Breast epithelium (tissue), 4 donors: ENCODE measurements around the gene IQGAP2. TPM values are rescaled to one million over a fixed set of nuclear protein-coding genes. Genes with fewer than 3 reads are reported as not detected.

Source experiments
- DNase-seq, 2 donors: peaks; one replicate each; pipeline ENCODE4 v3.0.0-alpha.2; 2019; ENCODE audit warnings: low spot score in 2 of 2
- H3K27ac ChIP-seq, 2 donors: fragments of 200-600 bp; sonication (generic) in 1 of 2; one replicate each; pipeline ENCODE4 v1.5.1; 2016 to 2019; ENCODE audit warnings: mild to moderate bottlenecking in 1 of 2
- H3K27me3 ChIP-seq, 2 donors: fragments of 200-600 bp; sonication (generic) in 1 of 2; one replicate each; pipeline versions ENCODE4 v1.5.1 to v1.6.0; 2017 to 2019; ENCODE audit warnings: control low read depth in 1 of 2, mild to moderate bottlenecking in 1 of 2
- H3K36me3 ChIP-seq: fragments of 200-600 bp; one replicate; pipeline ENCODE4 v1.5.1; 2019
- H3K4me1 ChIP-seq, 2 donors: fragments of 200-600 bp; sonication (generic); one replicate each; pipeline ENCODE4 v1.5.1; 2016 to 2019; ENCODE audit warnings: control low read depth in 1 of 2
- H3K4me3 ChIP-seq, 3 donors: fragments of 200-600 bp; sonication (generic); 1 replicate in 2 of 3; 2 replicates in 1 of 3; pipeline ENCODE4 v1.5.1; 2016 to 2019; ENCODE audit warnings: mild to moderate bottlenecking in 3 of 3, moderate library complexity in 2 of 3
- H3K9me3 ChIP-seq, 2 donors: fragments of 200-600 bp; sonication (generic) in 1 of 2; one replicate each; pipeline ENCODE4 v1.5.1; 2016 to 2019; ENCODE audit warnings: control low read depth in 1 of 2
- POLR2A ChIP-seq: fragments of 450-650 bp; IDR thresholded peaks from one replicate; pipeline ENCODE4 v1.6.1; 2016; ENCODE audit warnings: antibody characterized with exemption, mild to moderate bottlenecking, moderate library complexity
- POLR2AphosphoS5 ChIP-seq, 3 donors: sonication (generic); formaldehyde crosslinking; IDR thresholded peaks; one replicate each; pipeline ENCODE4 v1.6.1; 2017; ENCODE audit warnings: antibody characterized with exemption in 3 of 3
- intact Hi-C: fragments of 100-400 bp; cut with DNase I; formaldehyde crosslinking; loops from one replicate; pipeline ENCODE4 v1.15.1; 2023; ENCODE audit warnings: low total_unique reads
- total RNA-seq, 3 donors: library from RNA; depleted of rRNA; stranded (reverse); fragments of >200 nt; gene quantifications; one replicate each; pipeline ENCODE4 v1.1.0, GENCODE V29; 2016
- TF ChIP-seq, protein P1 (sequence below), 3 donors: fragments of 450-650 bp; IDR thresholded peaks; one replicate each; pipeline ENCODE4 v1.5.1; 2016 to 2017; ENCODE audit warnings: antibody characterized with exemption in 3 of 3, mild to moderate bottlenecking in 3 of 3, moderate library complexity in 3 of 3

The IQGAP2 gene
- total RNA-seq, 3 donors from 2014 or later = 31.7 to 70.2 (median 44.6) TPM

DNA sequence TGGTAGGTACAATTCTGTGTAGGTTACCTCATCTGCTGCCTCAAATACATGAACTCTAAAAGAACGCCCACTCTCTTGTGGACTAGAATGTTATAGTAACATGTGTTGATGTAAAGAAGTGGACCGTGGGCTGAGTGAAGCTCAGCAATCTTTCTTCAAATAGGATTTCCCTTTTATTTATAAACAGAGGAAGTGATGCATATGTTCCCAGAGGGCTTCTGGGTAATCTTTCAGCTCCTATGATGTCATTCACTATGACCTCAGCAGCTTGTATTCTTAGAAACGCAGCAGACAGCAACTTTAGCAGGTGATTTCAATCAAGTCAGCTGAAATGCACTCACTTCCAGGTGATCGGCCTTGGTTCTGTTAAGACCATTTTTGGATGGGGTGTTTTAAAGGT, 205.7 kb downstream of the IQGAP2 start:
- Histone ChIP-seq H3K27me3 (no peaks in the 10 kb centered on the region), H3K36me3 (no peaks in the 10 kb centered on the region), H3K27ac (no peak overlapping the region), H3K9me3 (no peaks in the 10 kb centered on the region), H3K4me3 (no peak overlapping the region), H3K4me1 (no peaks in the 10 kb centered on the region)
- intact Hi-C loops = no loop called here
- DNase-seq = no peak
- no peak for TF ChIP-seq POLR2A
- TF ChIP-seq, protein P1, sequence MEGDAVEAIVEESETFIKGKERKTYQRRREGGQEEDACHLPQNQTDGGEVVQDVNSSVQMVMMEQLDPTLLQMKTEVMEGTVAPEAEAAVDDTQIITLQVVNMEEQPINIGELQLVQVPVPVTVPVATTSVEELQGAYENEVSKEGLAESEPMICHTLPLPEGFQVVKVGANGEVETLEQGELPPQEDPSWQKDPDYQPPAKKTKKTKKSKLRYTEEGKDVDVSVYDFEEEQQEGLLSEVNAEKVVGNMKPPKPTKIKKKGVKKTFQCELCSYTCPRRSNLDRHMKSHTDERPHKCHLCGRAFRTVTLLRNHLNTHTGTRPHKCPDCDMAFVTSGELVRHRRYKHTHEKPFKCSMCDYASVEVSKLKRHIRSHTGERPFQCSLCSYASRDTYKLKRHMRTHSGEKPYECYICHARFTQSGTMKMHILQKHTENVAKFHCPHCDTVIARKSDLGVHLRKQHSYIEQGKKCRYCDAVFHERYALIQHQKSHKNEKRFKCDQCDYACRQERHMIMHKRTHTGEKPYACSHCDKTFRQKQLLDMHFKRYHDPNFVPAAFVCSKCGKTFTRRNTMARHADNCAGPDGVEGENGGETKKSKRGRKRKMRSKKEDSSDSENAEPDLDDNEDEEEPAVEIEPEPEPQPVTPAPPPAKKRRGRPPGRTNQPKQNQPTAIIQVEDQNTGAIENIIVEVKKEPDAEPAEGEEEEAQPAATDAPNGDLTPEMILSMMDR (IDR thresholded peaks at IDR 0.05) = no peak
- no peak for TF ChIP-seq POLR2AphosphoS5 (IDR thresholded peaks at IDR 0.05)

DNA sequence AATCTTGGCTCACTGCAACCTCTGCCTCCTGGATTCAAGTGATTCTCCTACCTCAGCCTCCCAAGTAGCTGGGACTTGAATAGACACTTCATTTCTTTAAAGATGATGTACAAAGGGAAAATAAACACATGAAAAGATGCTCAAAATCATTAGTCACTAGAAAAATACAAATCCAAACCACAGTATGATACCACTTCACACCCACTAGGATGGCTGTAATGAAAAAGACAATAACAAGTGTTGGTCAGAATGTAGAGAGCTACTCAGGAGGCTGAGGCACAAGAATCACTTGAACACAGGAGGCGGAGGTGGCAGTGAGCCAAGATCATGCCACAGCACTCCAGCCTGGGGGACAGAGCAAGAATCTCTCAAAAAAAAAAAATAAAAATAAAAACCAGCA, 207.1 kb downstream of the IQGAP2 start:
- Histone ChIP-seq H3K36me3 (no peaks in the 10 kb centered on the region), H3K27ac (no peak overlapping the region), H3K9me3 (no peaks in the 10 kb centered on the region), H3K4me1 (no peaks in the 10 kb centered on the region), H3K27me3 (no peaks in the 10 kb centered on the region), H3K4me3 (no peak overlapping the region)
- DNase-seq = no peak
- TF ChIP-seq POLR2A = no peak
- TF ChIP-seq POLR2AphosphoS5 (IDR thresholded peaks at IDR 0.05) = no peak
- TF ChIP-seq, protein P1 (IDR thresholded peaks at IDR 0.05) = no peak
- intact Hi-C loops = no loop called here

- no peaks in the 10 kb centered on the region for H3K9me3 ChIP-seq
- TF ChIP-seq POLR2AphosphoS5 (IDR thresholded peaks at IDR 0.05) = no peak
- intact Hi-C loops = no loop called here
- no peaks in the 10 kb centered on the region for H3K36me3 ChIP-seq
- H3K4me3 ChIP-seq = no peak overlapping the region
- H3K27me3 ChIP-seq = no peaks in the 10 kb centered on the region
- no peaks in the 10 kb centered on the region for H3K4me1 ChIP-seq
- no peak for DNase-seq
- H3K27ac ChIP-seq = no peak overlapping the region
These were observed 209.9 kb downstream of the IQGAP2 start for GRCh38 chr5:76612942-76613341.

- TF ChIP-seq, protein P1 (IDR thresholded peaks at IDR 0.05) = no peak
- no peak for TF ChIP-seq POLR2AphosphoS5 (IDR thresholded peaks at IDR 0.05)
- no peak for TF ChIP-seq POLR2A
- H3K27ac ChIP-seq = no peak overlapping the region
- no peak for DNase-seq
- no peaks in the 10 kb centered on the region for H3K36me3 ChIP-seq
- intact Hi-C loops = no loop called here
- H3K4me3 ChIP-seq = no peak overlapping the region
- H3K27me3 ChIP-seq = no peaks in the 10 kb centered on the region
- H3K9me3 ChIP-seq = no peaks in the 10 kb centered on the region
- no peaks in the 10 kb centered on the region for H3K4me1 ChIP-seq
These were observed 212.7 kb downstream of the IQGAP2 start for GRCh38 chr5:76615759-76616158.

GRCh38 chr5:76616206-76616605, 213.1 kb downstream of the IQGAP2 start:
- Histone ChIP-seq H3K4me3 (no peak overlapping the region), H3K36me3 (no peaks in the 10 kb centered on the region), H3K4me1 (no peaks in the 10 kb centered on the region), H3K27me3 (no peaks in the 10 kb centered on the region), H3K9me3 (no peaks in the 10 kb centered on the region), H3K27ac (no peak overlapping the region)
- no peak for DNase-seq
- intact Hi-C loops = no loop called here
- TF ChIP-seq, protein P1 (IDR thresholded peaks at IDR 0.05) = no peak
- no peak for TF ChIP-seq POLR2AphosphoS5 (IDR thresholded peaks at IDR 0.05)
- TF ChIP-seq POLR2A = no peak

DNA sequence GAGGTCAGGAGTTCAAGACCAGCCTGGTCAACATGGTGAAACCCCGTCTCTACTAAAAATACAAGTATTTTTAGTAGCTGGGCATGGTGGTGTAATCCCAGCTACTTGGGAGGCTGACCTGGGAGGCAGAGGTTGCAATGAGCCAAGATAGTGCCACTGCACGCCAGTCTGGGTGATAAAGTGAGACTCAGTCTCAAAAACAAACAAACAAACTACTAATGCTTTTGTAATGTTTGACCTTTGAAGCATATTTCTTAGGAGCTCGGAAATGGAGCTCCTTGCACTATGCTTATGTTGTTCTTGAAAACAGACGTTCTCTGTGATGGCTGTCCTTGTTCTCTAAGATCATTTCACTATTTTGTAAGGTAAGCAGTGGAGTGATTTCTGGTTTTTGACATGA, 214.1 kb downstream of the IQGAP2 start:
- intact Hi-C loops = no loop called here
- Histone ChIP-seq H3K9me3 (no peaks in the 10 kb centered on the region), H3K4me1 (no peaks in the 10 kb centered on the region), H3K4me3 (no peak overlapping the region), H3K36me3 (no peaks in the 10 kb centered on the region), H3K27me3 (no peaks in the 10 kb centered on the region), H3K27ac (no peak overlapping the region)
- TF ChIP-seq POLR2AphosphoS5 (IDR thresholded peaks at IDR 0.05) (no peak), POLR2A (no peak)
- TF ChIP-seq, protein P1 (IDR thresholded peaks at IDR 0.05) = no peak
- no peak for DNase-seq
